22Rv1 (cell line): ENCODE data around the gene MTIF2.
"Not testable (repeated sequence)": the region's sequence is repeated elsewhere in the genome, so short reads cannot be mapped to it uniquely, and the experiment has no call there.

Experiments
- H3K27ac ChIP-seq: fragments of 450-650 bp; 2 replicates; pipeline ENCODE4 v1.5.1; 2017
- ZFX ChIP-seq: fragments of 450-650 bp; IDR thresholded peaks from 2 replicates; pipeline ENCODE4 v1.6.1; 2017; ENCODE audit warnings: antibody characterized with exemption, borderline replicate concordance
- TF ChIP-seq, protein P1 (sequence below): fragments of 450-650 bp; IDR thresholded peaks from 2 replicates; pipeline ENCODE4 v1.5.1; 2017; ENCODE audit warnings: mild to moderate bottlenecking

The MTIF2 gene

DNA sequence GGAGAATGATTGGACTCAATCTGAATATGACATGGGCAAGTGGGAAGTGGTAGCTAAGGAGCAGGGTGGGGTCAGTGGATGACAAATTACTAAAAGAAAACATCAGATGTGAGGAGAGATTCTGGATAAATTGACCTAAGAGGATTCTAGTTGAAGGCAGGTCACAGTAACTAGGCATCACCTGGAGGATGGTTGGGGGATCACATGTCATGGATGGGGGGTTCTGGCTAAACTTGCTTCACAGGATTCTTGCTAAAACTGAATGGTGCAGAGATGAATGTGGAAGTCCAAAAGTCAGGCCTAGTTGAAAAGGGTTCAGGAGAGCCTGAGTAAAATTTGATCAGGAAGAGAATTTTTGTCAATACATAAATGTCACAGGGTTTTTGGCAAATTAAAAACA, 55.2 kb downstream of the MTIF2 start:
- no peak for TF ChIP-seq ZFX
- TF ChIP-seq, protein P1, sequence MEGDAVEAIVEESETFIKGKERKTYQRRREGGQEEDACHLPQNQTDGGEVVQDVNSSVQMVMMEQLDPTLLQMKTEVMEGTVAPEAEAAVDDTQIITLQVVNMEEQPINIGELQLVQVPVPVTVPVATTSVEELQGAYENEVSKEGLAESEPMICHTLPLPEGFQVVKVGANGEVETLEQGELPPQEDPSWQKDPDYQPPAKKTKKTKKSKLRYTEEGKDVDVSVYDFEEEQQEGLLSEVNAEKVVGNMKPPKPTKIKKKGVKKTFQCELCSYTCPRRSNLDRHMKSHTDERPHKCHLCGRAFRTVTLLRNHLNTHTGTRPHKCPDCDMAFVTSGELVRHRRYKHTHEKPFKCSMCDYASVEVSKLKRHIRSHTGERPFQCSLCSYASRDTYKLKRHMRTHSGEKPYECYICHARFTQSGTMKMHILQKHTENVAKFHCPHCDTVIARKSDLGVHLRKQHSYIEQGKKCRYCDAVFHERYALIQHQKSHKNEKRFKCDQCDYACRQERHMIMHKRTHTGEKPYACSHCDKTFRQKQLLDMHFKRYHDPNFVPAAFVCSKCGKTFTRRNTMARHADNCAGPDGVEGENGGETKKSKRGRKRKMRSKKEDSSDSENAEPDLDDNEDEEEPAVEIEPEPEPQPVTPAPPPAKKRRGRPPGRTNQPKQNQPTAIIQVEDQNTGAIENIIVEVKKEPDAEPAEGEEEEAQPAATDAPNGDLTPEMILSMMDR: no peak
- no peak overlapping the region for H3K27ac ChIP-seq

DNA sequence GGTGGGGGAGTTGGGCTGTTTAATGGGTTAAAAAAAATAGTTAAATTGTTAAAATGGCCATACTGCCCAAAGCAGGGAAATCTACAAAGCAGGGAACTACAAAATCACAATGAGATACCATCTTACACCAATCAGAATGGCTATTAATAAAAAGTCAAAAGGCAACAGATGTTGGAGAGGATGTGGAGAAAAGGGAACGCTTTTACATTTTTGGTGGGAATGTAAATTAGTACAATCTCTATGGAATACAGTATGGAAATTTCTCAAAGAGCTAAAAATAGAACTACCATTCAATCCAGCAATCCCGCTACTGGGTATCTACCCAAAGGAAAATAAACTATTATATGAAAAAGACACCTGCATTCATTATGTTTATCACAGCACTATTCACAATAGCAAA, 64.1 kb downstream of the MTIF2 start:
- TF ChIP-seq, protein P1: no peak
- TF ChIP-seq ZFX: no peak
- no peak overlapping the region for H3K27ac ChIP-seq

DNA sequence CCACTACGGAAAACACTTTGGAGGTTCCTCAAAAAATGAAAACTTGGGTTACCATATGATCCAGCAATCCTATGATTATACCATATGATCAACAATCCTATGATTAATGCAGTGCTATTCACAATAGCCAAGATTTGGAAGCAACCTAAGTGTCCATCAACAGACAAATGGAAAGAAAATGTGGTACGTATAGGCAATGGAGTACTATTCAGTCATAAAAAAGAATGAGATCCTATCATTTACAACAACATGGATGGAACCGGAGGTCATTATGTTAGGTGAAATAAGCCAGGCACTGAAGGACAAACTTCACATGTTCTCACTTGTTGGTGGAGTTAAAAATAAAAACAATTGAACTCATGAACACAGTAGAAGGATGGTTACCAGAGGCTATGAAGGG, 64.5 kb downstream of the MTIF2 start:
- TF ChIP-seq ZFX: no peak
- TF ChIP-seq, protein P1: no peak

DNA sequence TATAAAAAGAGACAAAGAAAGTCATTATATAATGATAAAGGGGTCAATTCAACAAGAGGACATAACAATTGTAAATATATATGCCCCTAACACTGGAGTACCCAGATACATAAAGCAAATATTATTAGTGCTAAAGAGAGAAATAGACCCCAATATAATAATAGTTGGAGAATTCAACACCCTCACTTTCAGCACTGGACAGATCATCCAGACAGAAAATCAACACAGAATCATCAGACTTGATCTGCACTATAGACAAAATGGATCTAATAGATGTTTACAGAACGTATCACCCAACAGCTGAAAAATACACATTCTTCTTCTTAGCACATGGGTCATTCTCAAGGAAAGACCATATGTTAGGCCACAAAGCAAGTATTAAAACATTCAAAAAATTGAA, 68.6 kb downstream of the MTIF2 start:
- TF ChIP-seq, protein P1: no peak
- TF ChIP-seq ZFX: no peak
- H3K27ac ChIP-seq: no peak overlapping the region

More for the DNA sequence above, 64.5 kb downstream of the MTIF2 start:
- H3K27ac ChIP-seq: no peak overlapping the region

DNA sequence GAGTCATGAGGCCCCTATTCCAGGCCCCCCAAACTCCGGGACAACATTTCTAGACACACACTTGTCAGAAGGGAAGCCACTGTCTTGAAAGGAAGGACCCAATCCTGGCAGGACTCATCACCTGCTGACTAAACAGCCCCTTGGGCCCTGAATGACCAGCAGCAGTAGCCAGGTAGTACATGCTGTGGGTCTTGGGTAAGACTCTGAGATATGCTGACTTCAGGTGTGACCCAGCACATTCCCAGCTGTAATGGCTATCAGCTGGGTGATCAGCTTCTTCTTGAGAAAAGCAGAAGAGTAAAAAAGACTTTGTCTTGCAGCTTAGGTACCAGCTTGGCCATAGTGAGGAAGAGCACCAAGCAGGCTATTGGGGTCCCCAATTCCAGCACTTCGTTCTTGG, 72.5 kb downstream of the MTIF2 start:
- TF ChIP-seq ZFX: no peak
- TF ChIP-seq, protein P1: no peak
- H3K27ac ChIP-seq: no peak overlapping the region

DNA sequence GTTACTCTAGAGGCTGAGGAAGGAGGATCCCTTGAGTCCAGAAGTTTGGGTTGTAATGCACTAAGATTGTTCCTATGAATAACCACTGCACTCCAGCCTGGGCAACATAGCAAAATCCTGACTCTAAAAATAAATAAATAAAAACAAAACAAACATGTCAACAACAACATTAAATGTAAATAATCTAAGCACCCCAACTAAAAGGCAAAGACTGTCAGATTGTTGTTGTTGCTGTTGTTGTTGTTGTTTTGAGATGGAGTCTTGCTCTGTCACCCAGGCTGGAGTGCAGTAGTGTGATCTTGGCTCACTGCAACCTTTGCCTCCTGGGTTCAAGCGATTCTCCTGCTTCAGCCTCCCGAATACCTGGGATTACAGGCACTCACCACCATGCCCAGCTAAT, 77.1 kb downstream of the MTIF2 start:
- not testable (repeated sequence) for H3K27ac ChIP-seq

DNA sequence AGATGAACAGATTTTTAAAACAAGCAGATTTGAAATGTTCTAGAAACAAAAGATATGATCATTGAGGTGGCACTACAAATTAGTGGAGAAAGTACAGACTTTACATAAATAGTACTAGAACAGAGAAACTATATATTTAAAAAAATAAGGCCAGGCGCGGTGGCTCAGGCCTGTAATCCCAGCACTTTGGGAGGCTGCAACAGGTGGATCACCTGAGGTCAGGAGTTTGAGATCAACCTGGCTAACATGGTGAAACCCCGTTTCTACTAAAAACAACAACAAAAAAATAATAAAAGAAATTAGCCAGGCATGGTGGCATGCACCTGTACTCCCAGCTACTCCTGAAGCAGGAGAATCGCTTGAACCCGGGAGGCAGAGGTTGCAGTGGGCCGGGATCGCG, 82.2 kb downstream of the MTIF2 start:
- not testable (repeated sequence) for H3K27ac ChIP-seq
